Loucy (cell line): ENCODE results near the gene SCARB1.

Source experiments
- H2AFZ ChIP-seq: fragments of 200-600 bp; sonication (generic); 2 replicates; pipeline ENCODE4 v1.6.0; 2016; ENCODE audit warnings: antibody characterized with exemption, mild to moderate bottlenecking, low read length, moderate library complexity
- H3F3A ChIP-seq: fragments of 200-600 bp; 2 replicates; pipeline ENCODE4 v1.6.0; 2016; ENCODE audit warnings: antibody characterized with exemption, low read depth, mild to moderate bottlenecking
- H3K27me3 ChIP-seq: fragments of 200-600 bp; sonication (generic); 2 replicates; pipeline ENCODE4 v1.6.1; 2014; ENCODE audit warnings: low read length, mild to moderate bottlenecking; ENCODE audit not compliant: insufficient read depth, poor library complexity, severe bottlenecking
- H3K36me3 ChIP-seq: fragments of 200-600 bp; sonication (generic); 2 replicates; pipeline ENCODE4 v1.6.1; 2016; ENCODE audit warnings: low read length; ENCODE audit not compliant: insufficient read depth
- H3K4me1 ChIP-seq: fragments of 200-600 bp; sonication (generic); 2 replicates; pipeline ENCODE4 v1.5.1; 2014; ENCODE audit warnings: low read length, mild to moderate bottlenecking; ENCODE audit not compliant: insufficient read depth, poor library complexity, severe bottlenecking
- H3K4me2 ChIP-seq: fragments of 200-600 bp; sonication (generic); 2 replicates; pipeline ENCODE4 v1.6.0; 2014; ENCODE audit warnings: antibody characterized with exemption, low read length, low read depth, mild to moderate bottlenecking; ENCODE audit not compliant: poor library complexity, severe bottlenecking
- H3K4me3 ChIP-seq: fragments of 200-600 bp; sonication (generic); 2 replicates; pipeline ENCODE4 v1.5.1; 2014; ENCODE audit warnings: low read length, mild to moderate bottlenecking, mixed read lengths; ENCODE audit not compliant: poor library complexity, severe bottlenecking
- H3K79me2 ChIP-seq: fragments of 200-600 bp; sonication (generic); 2 replicates; pipeline ENCODE4 v1.6.1; 2014; ENCODE audit warnings: low read length; ENCODE audit not compliant: insufficient read depth
- H3K9ac ChIP-seq: fragments of 200-600 bp; sonication (generic); 2 replicates; pipeline ENCODE4 v1.6.0; 2014; ENCODE audit warnings: mild to moderate bottlenecking, low read depth, low read length, moderate library complexity; ENCODE audit not compliant: poor library complexity, severe bottlenecking
- H3K9me2 ChIP-seq: fragments of 200-600 bp; sonication (generic); replicated peaks from 2 replicates; pipeline ENCODE4 v1.6.1; 2016; ENCODE audit warnings: low read depth, low read length, mixed read lengths
- H3K9me3 ChIP-seq: fragments of 200-600 bp; sonication (generic); 2 replicates; pipeline ENCODE4 v1.6.1; 2014; ENCODE audit warnings: mild to moderate bottlenecking, antibody characterized with exemption, low read length, low read depth; ENCODE audit not compliant: insufficient read depth
- H4K20me1 ChIP-seq: fragments of 200-600 bp; sonication (generic); 2 replicates; pipeline ENCODE4 v1.6.0; 2014; ENCODE audit warnings: antibody characterized with exemption, low read length, mild to moderate bottlenecking; ENCODE audit not compliant: insufficient read depth, poor library complexity, severe bottlenecking
- CTCF ChIP-seq: fragments of 200-600 bp; sonication (generic); conservative IDR thresholded peaks from 2 replicates; pipeline ENCODE4 v1.5.1; 2014; ENCODE audit warnings: mild to moderate bottlenecking, antibody characterized with exemption, low read length
- EZH2phosphoT487 ChIP-seq: fragments of 200-600 bp; IDR thresholded peaks from 2 replicates; pipeline ENCODE4 v1.6.1; 2018; ENCODE audit warnings: antibody characterized with exemption, mild to moderate bottlenecking, moderate library complexity, borderline replicate concordance

The SCARB1 gene

GRCh38 chr12:124837249-124837897 lies 26.3 kb downstream of the SCARB1 start:
- Histone ChIP-seq H3K79me2 (no peaks in the 10 kb centered on the region), H3F3A (no peaks in the 10 kb centered on the region), H2AFZ (no peak overlapping the region), H3K36me3 (no peaks in the 10 kb centered on the region), H3K27me3 (no peaks in the 10 kb centered on the region), H3K4me2 (no peak overlapping the region), H4K20me1 (no peaks in the 10 kb centered on the region), H3K9me3 (no peaks in the 10 kb centered on the region), H3K4me3 (no peak overlapping the region), H3K9me2 (no peaks in the 10 kb centered on the region), H3K9ac (no peak overlapping the region), H3K4me1 (no peaks in the 10 kb centered on the region)
- TF ChIP-seq EZH2phosphoT487: no peak
- TF ChIP-seq CTCF: no peak

GRCh38 chr12:124836759-124837158 lies 26.9 kb downstream of the SCARB1 start:
- Histone ChIP-seq H3K79me2 (no peaks in the 10 kb centered on the region), H3K9ac (no peak overlapping the region), H3K36me3 (no peaks in the 10 kb centered on the region), H3K4me2 (no peak overlapping the region), H3K27me3 (no peaks in the 10 kb centered on the region), H3K4me3 (no peak overlapping the region), H3F3A (no peaks in the 10 kb centered on the region), H2AFZ (no peak overlapping the region), H3K4me1 (no peaks in the 10 kb centered on the region), H3K9me3 (no peaks in the 10 kb centered on the region), H3K9me2 (no peaks in the 10 kb centered on the region), H4K20me1 (no peaks in the 10 kb centered on the region)
- TF ChIP-seq EZH2phosphoT487 (no peak), CTCF (no peak)

GRCh38 chr12:124835656-124836410 lies 27.8 kb downstream of the SCARB1 start:
- H3K4me1 ChIP-seq: no peaks in the 10 kb centered on the region
- no peak overlapping the region for H3K4me2 ChIP-seq
- no peaks in the 10 kb centered on the region for H3K36me3 ChIP-seq
- no peaks in the 10 kb centered on the region for H3K79me2 ChIP-seq
- no peaks in the 10 kb centered on the region for H3K9me2 ChIP-seq
- no peak overlapping the region for H3K9ac ChIP-seq
- H3K27me3 ChIP-seq: no peaks in the 10 kb centered on the region
- H3F3A ChIP-seq: no peaks in the 10 kb centered on the region
- H3K9me3 ChIP-seq: no peaks in the 10 kb centered on the region
- no peak overlapping the region for H3K4me3 ChIP-seq
- no peaks in the 10 kb centered on the region for H4K20me1 ChIP-seq
- H2AFZ ChIP-seq: no peak overlapping the region
- no peak for TF ChIP-seq EZH2phosphoT487
- no peak for TF ChIP-seq CTCF
